Inferior parietal cortex (tissue), 1 donor: ENCODE measurements around the gene UQCRC1.
"Not testable (repeated sequence)": the region's sequence is repeated elsewhere in the genome, so short reads cannot be mapped to it uniquely, and the experiment has no call there.

ENCODE experiments used
- DNase-seq: peaks from one replicate; pipeline ENCODE4 v3.0.0-alpha.2; 2016; ENCODE audit errors: extremely low spot score

Gene UQCRC1

DNA sequence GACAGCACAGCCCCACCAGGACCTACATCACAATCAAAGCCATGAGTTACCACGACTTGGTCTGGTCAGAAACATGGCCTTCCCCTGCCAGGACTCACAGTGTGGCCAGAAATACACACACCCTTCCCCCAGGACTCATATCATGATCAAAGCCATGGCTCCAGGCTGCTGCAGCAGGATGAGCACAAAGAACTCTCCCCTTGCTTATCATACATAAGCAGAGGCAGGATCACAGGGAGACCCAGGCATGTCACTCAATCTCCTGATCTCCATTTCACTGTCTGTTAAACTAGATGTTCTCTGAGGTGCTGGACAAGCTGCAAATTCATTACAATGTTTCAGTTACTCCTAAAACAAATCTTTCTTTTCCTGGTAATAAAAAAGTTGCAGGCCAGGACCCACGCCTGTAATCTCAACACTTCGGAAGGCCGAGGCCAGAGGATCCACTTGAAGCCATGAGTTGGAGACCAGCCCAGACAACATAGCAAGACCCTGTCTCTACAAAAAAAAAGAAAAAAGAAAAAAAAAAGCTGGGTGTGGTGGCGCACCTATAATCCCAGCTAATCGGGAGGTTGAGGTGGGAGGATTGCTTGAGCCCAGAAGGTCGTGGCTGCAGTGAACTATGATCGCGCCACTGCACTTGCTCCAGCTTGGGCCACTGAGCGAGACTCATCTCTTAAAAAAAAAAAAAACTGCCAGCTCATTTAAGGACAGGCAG lies 54.1 kb downstream of the UQCRC1 start:
- no peak for DNase-seq

GRCh38 chr3:48553886-48554845 lies 55.3 kb downstream of the UQCRC1 start:
- DNase-seq, result no peak

DNA sequence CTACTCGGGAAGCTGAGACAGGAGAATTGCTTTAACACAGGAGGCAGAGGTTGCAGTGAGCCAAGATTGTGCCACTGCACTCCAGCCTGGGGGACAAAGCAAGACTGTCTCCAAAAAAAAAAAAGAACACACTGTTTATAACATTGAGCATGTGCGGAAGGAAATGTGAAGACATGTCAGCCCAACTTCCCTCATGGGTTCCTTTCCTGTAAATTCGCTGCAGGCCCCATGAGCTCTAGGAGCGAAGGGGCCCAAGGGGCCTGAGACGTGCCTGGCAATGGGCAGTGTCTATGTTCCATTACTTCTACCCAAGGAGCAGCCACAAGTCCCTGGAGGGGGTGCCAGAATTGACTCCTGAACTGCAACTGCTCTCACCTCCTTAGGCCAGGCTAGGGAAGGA lies 56.1 kb downstream of the UQCRC1 start:
- no peak for DNase-seq

DNA sequence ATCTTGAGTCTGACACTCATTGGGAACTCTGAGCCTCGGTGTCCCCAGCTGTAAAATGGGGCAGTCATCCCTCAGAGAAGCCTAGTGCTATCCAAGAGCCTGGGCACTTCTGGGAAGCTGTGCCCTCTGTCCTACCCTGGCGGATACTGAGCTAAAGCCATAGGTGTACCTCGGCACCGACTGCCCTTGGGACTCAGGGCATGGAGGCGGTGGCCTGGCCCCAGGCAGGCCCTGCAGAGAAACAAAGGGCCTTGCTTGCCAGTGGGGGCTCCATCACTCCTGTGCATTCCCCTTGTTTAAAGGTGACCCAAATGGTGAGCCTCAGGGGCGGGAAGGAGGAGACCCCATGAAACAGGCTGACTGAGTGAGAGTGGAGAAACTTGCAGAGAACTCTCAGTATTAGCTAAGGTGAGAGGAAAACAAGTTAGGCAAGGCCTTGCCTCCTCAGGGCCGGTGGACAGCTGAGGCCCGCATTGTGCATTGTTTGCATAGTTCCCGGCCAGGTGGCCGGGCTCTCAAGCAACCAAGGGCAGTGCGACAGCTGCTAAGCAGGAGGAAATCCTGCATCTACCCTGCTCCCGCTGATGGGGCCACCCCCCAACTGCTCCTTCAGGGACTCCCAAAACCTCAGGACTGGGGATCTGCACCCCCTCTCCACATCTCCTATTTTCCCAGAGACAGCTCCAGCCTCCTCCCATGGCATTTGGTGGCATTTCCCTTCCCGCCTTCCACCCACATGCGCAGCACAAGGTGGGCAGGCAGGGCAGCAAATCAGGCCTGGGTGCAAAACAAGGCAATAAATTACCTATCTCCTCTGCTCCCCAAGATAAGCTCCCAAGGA lies 57.1 kb downstream of the UQCRC1 start:
- no peak for DNase-seq

GRCh38 chr3:48551651-48552050 lies 57.8 kb downstream of the UQCRC1 start:
- DNase-seq, result not testable (repeated sequence)
